ENCODE results near the gene TYW3.
A peak's percentile ranks its signal among the peaks of the same experiment; 100 is the strongest.

TYW3 gene

GRCh38 chr1:74767490-74767889 lies 34.5 kb downstream of the TYW3 start:
- Histone ChIP-seq H3K4me1 (ENCODE audit: control insufficient read depth, insufficient read depth, low read length) (peaks cover 2% of the 10 kb centered on the region), H3K27me3 (replicated peaks; ENCODE audit: control insufficient read depth, insufficient read depth, low read length) (no peaks in the 10 kb centered on the region), H3K4me3 (ENCODE audit: low read length) (no peak overlapping the region), H3K9me3 (ENCODE audit: control insufficient read depth, low read length) (no peaks in the 10 kb centered on the region), H3K9ac (ENCODE audit: low read length) (no peak overlapping the region), H3K36me3 (ENCODE audit: control insufficient read depth, insufficient read depth, low read length, severe bottlenecking) (peaks cover 18% of the 10 kb centered on the region)
- no peak for DNase-seq (ENCODE audit: low read depth)

GRCh38 chr1:74771913-74772515 lies 39.1 kb downstream of the TYW3 start:
- no peaks in the 10 kb centered on the region for H3K9me3 ChIP-seq (ENCODE audit: control insufficient read depth, low read length)
- H3K4me3 ChIP-seq (ENCODE audit: low read length), result no peak overlapping the region
- no peak overlapping the region for H3K9ac ChIP-seq (ENCODE audit: low read length)
- H3K36me3 ChIP-seq (ENCODE audit: control insufficient read depth, insufficient read depth, low read length, severe bottlenecking), result no peaks in the 10 kb centered on the region
- H3K4me1 ChIP-seq (ENCODE audit: control insufficient read depth, insufficient read depth, low read length), result peaks cover 11% of the 10 kb centered on the region
- peak; percentile 87 for DNase-seq (ENCODE audit: low read depth)
- no peaks in the 10 kb centered on the region for H3K27me3 ChIP-seq (replicated peaks; ENCODE audit: control insufficient read depth, insufficient read depth, low read length)

GRCh38 chr1:74772945-74773344 lies 40.0 kb downstream of the TYW3 start:
- no peak overlapping the region for H3K4me3 ChIP-seq (ENCODE audit: low read length)
- H3K27me3 ChIP-seq (replicated peaks; ENCODE audit: control insufficient read depth, insufficient read depth, low read length), result no peaks in the 10 kb centered on the region
- H3K4me1 ChIP-seq (ENCODE audit: control insufficient read depth, insufficient read depth, low read length), result peaks cover 11% of the 10 kb centered on the region
- H3K9ac ChIP-seq (ENCODE audit: low read length), result no peak overlapping the region
- H3K36me3 ChIP-seq (ENCODE audit: control insufficient read depth, insufficient read depth, low read length, severe bottlenecking), result no peaks in the 10 kb centered on the region
- peak; percentile 74 for DNase-seq (ENCODE audit: low read depth)
- H3K9me3 ChIP-seq (ENCODE audit: control insufficient read depth, low read length), result no peaks in the 10 kb centered on the region

GRCh38 chr1:74773582-74773981 lies 40.6 kb downstream of the TYW3 start:
- no peaks in the 10 kb centered on the region for H3K9me3 ChIP-seq (ENCODE audit: control insufficient read depth, low read length)
- no peaks in the 10 kb centered on the region for H3K36me3 ChIP-seq (ENCODE audit: control insufficient read depth, insufficient read depth, low read length, severe bottlenecking)
- no peak overlapping the region for H3K9ac ChIP-seq (ENCODE audit: low read length)
- peaks cover 11% of the 10 kb centered on the region for H3K4me1 ChIP-seq (ENCODE audit: control insufficient read depth, insufficient read depth, low read length)
- H3K27me3 ChIP-seq (replicated peaks; ENCODE audit: control insufficient read depth, insufficient read depth, low read length), result no peaks in the 10 kb centered on the region
- DNase-seq (ENCODE audit: low read depth), result no peak
- H3K4me3 ChIP-seq (ENCODE audit: low read length), result no peak overlapping the region

GRCh38 chr1:74775735-74776134 lies 42.8 kb downstream of the TYW3 start:
- Histone ChIP-seq H3K4me1 (ENCODE audit: control insufficient read depth, insufficient read depth, low read length) (peaks cover 11% of the 10 kb centered on the region), H3K9ac (ENCODE audit: low read length) (no peak overlapping the region), H3K36me3 (ENCODE audit: control insufficient read depth, insufficient read depth, low read length, severe bottlenecking) (no peaks in the 10 kb centered on the region), H3K9me3 (ENCODE audit: control insufficient read depth, low read length) (no peaks in the 10 kb centered on the region), H3K4me3 (ENCODE audit: low read length) (no peak overlapping the region), H3K27me3 (replicated peaks; ENCODE audit: control insufficient read depth, insufficient read depth, low read length) (no peaks in the 10 kb centered on the region)
- peak; percentile 7 for DNase-seq (ENCODE audit: low read depth)

- peaks cover 8% of the 10 kb centered on the region for H3K4me1 ChIP-seq (ENCODE audit: control insufficient read depth, insufficient read depth, low read length)
- H3K9me3 ChIP-seq (ENCODE audit: control insufficient read depth, low read length), result no peaks in the 10 kb centered on the region
- no peak overlapping the region for H3K4me3 ChIP-seq (ENCODE audit: low read length)
- DNase-seq (ENCODE audit: low read depth), result no peak
- no peaks in the 10 kb centered on the region for H3K36me3 ChIP-seq (ENCODE audit: control insufficient read depth, insufficient read depth, low read length, severe bottlenecking)
- H3K27me3 ChIP-seq (replicated peaks; ENCODE audit: control insufficient read depth, insufficient read depth, low read length), result peaks cover 1% of the 10 kb centered on the region
- no peak overlapping the region for H3K9ac ChIP-seq (ENCODE audit: low read length)
Measured at GRCh38 chr1:74777525-74777924, 44.6 kb downstream of the TYW3 start.

- no peaks in the 10 kb centered on the region for H3K4me1 ChIP-seq (ENCODE audit: control insufficient read depth, insufficient read depth, low read length)
- no peak overlapping the region for H3K4me3 ChIP-seq (ENCODE audit: low read length)
- H3K36me3 ChIP-seq (ENCODE audit: control insufficient read depth, insufficient read depth, low read length, severe bottlenecking), result no peaks in the 10 kb centered on the region
- DNase-seq (ENCODE audit: low read depth), result no peak
- no peaks in the 10 kb centered on the region for H3K9me3 ChIP-seq (ENCODE audit: control insufficient read depth, low read length)
- H3K27me3 ChIP-seq (replicated peaks; ENCODE audit: control insufficient read depth, insufficient read depth, low read length), result peaks cover 6% of the 10 kb centered on the region
- no peak overlapping the region for H3K9ac ChIP-seq (ENCODE audit: low read length)
Measured at GRCh38 chr1:74779750-74780149, 46.8 kb downstream of the TYW3 start.

- Histone ChIP-seq H3K4me1 (ENCODE audit: control insufficient read depth, insufficient read depth, low read length) (no peaks in the 10 kb centered on the region), H3K9me3 (ENCODE audit: control insufficient read depth, low read length) (no peaks in the 10 kb centered on the region), H3K27me3 (replicated peaks; ENCODE audit: control insufficient read depth, insufficient read depth, low read length) (peaks cover 6% of the 10 kb centered on the region), H3K9ac (ENCODE audit: low read length) (no peak overlapping the region), H3K36me3 (ENCODE audit: control insufficient read depth, insufficient read depth, low read length, severe bottlenecking) (no peaks in the 10 kb centered on the region), H3K4me3 (ENCODE audit: low read length) (no peak overlapping the region)
- no peak for DNase-seq (ENCODE audit: low read depth)
Measured at GRCh38 chr1:74780594-74780993, 47.6 kb downstream of the TYW3 start.

GRCh38 chr1:74785944-74786343 lies 53.0 kb downstream of the TYW3 start:
- no peak overlapping the region for H3K4me3 ChIP-seq (ENCODE audit: low read length)
- peaks cover 6% of the 10 kb centered on the region for H3K27me3 ChIP-seq (replicated peaks; ENCODE audit: control insufficient read depth, insufficient read depth, low read length)
- H3K36me3 ChIP-seq (ENCODE audit: control insufficient read depth, insufficient read depth, low read length, severe bottlenecking), result no peaks in the 10 kb centered on the region
- no peaks in the 10 kb centered on the region for H3K4me1 ChIP-seq (ENCODE audit: control insufficient read depth, insufficient read depth, low read length)
- H3K9ac ChIP-seq (ENCODE audit: low read length), result no peak overlapping the region
- no peaks in the 10 kb centered on the region for H3K9me3 ChIP-seq (ENCODE audit: control insufficient read depth, low read length)
- no peak for DNase-seq (ENCODE audit: low read depth)

- no peak overlapping the region for H3K4me3 ChIP-seq (ENCODE audit: low read length)
- no peaks in the 10 kb centered on the region for H3K4me1 ChIP-seq (ENCODE audit: control insufficient read depth, insufficient read depth, low read length)
- DNase-seq (ENCODE audit: low read depth), result no peak
- no peaks in the 10 kb centered on the region for H3K27me3 ChIP-seq (replicated peaks; ENCODE audit: control insufficient read depth, insufficient read depth, low read length)
- H3K9me3 ChIP-seq (ENCODE audit: control insufficient read depth, low read length), result no peaks in the 10 kb centered on the region
- H3K36me3 ChIP-seq (ENCODE audit: control insufficient read depth, insufficient read depth, low read length, severe bottlenecking), result no peaks in the 10 kb centered on the region
- no peak overlapping the region for H3K9ac ChIP-seq (ENCODE audit: low read length)
Measured at GRCh38 chr1:74790453-74790852, 57.5 kb downstream of the TYW3 start.

- Histone ChIP-seq H3K9ac (ENCODE audit: low read length) (no peak overlapping the region), H3K27me3 (replicated peaks; ENCODE audit: control insufficient read depth, insufficient read depth, low read length) (no peaks in the 10 kb centered on the region), H3K9me3 (ENCODE audit: control insufficient read depth, low read length) (no peaks in the 10 kb centered on the region), H3K4me1 (ENCODE audit: control insufficient read depth, insufficient read depth, low read length) (no peaks in the 10 kb centered on the region), H3K4me3 (ENCODE audit: low read length) (no peak overlapping the region), H3K36me3 (ENCODE audit: control insufficient read depth, insufficient read depth, low read length, severe bottlenecking) (no peaks in the 10 kb centered on the region)
- peak; percentile 12 for DNase-seq (ENCODE audit: low read depth)
Measured at GRCh38 chr1:74791491-74791890, 58.5 kb downstream of the TYW3 start.

- Histone ChIP-seq H3K36me3 (ENCODE audit: control insufficient read depth, insufficient read depth, low read length, severe bottlenecking) (no peaks in the 10 kb centered on the region), H3K4me3 (ENCODE audit: low read length) (no peak overlapping the region), H3K4me1 (ENCODE audit: control insufficient read depth, insufficient read depth, low read length) (no peaks in the 10 kb centered on the region)
Measured at GRCh38 chr1:74799119-74799657, 66.2 kb downstream of the TYW3 start.

More at GRCh38 chr1:74799119-74799657, 66.2 kb downstream of the TYW3 start:
- Histone ChIP-seq H3K9me3 (ENCODE audit: control insufficient read depth, low read length) (peaks cover 2% of the 10 kb centered on the region), H3K9ac (ENCODE audit: low read length) (no peak overlapping the region), H3K27me3 (replicated peaks; ENCODE audit: control insufficient read depth, insufficient read depth, low read length) (peaks cover 4% of the 10 kb centered on the region)
- no peak for DNase-seq (ENCODE audit: low read depth)
